ENCODE measurements around the gene FAM98C.

Gene FAM98C

GRCh38 chr19:38383184-38383583, 19.7 kb upstream of the FAM98C start:
- no peaks in the 10 kb centered on the region; the same call in 1 of the 2 replicates for H3F3A ChIP-seq (ENCODE audit: insufficient read depth, low read length)
- H3K4me1 ChIP-seq (ENCODE audit: low read length), result 0 out of 2 replicates have a peak, but pooled peaks cover under 1% of the 10 kb centered on the region
- no peaks in the 10 kb centered on the region for H3K9me2 ChIP-seq (replicated peaks; ENCODE audit: insufficient read depth, low read length)
- TF ChIP-seq EZH2 (optimal IDR thresholded peaks at IDR 0.05; ENCODE audit: low read depth, low read length), result no peak
- TF ChIP-seq EZH2phosphoT487 (IDR thresholded peaks at IDR 0.05; ENCODE audit: low read length), result no peak
- TF ChIP-seq CTCF (IDR thresholded peaks at IDR 0.05; ENCODE audit: low read length), result no peak
- H3K27me3 ChIP-seq (replicated peaks; ENCODE audit: insufficient read depth, low read length), result 0 out of 2 replicates have a peak, but pooled peaks cover 1% of the 10 kb centered on the region
- H3K4me2 ChIP-seq (ENCODE audit: low read depth, low read length), result no peak overlapping the region
- no peaks in the 10 kb centered on the region for H4K20me1 ChIP-seq (ENCODE audit: insufficient read depth, low read length)
- H3K36me3 ChIP-seq (replicated peaks; ENCODE audit: insufficient read depth, low read length), result peaks cover 4% of the 10 kb centered on the region; the same call in 1 of the 2 replicates
- H3K9me3 ChIP-seq (replicated peaks; ENCODE audit: insufficient read depth, low read length), result no peaks in the 10 kb centered on the region
- peaks cover 6% of the 10 kb centered on the region for H3K79me2 ChIP-seq (ENCODE audit: low read length)
- H3K9ac ChIP-seq (ENCODE audit: low read length), result no peak overlapping the region
- no peak overlapping the region for H3K27ac ChIP-seq (ENCODE audit: low read length)
- no peak overlapping the region for H3K4me3 ChIP-seq (ENCODE audit: low read length)
- DNase-seq, result no peak
- H2AFZ ChIP-seq (ENCODE audit: low read length), result no peak overlapping the region

GRCh38 chr19:38383743-38384142, 19.1 kb upstream of the FAM98C start:
- H3K4me1 ChIP-seq (ENCODE audit: low read length), result 0 out of 2 replicates have a peak, but pooled peaks cover 2% of the 10 kb centered on the region
- no peaks in the 10 kb centered on the region; the same call in 1 of the 2 replicates for H3F3A ChIP-seq (ENCODE audit: insufficient read depth, low read length)
- H3K27ac ChIP-seq (ENCODE audit: low read length), result no peak overlapping the region
- H3K9me2 ChIP-seq (replicated peaks; ENCODE audit: insufficient read depth, low read length), result no peaks in the 10 kb centered on the region
- TF ChIP-seq EZH2phosphoT487 (IDR thresholded peaks at IDR 0.05; ENCODE audit: low read length) (no peak), CTCF (IDR thresholded peaks at IDR 0.05; ENCODE audit: low read length) (no peak), EZH2 (optimal IDR thresholded peaks at IDR 0.05; ENCODE audit: low read depth, low read length) (no peak)
- H3K4me2 ChIP-seq (ENCODE audit: low read depth, low read length), result no peak overlapping the region
- H3K9ac ChIP-seq (ENCODE audit: low read length), result no peak overlapping the region
- peaks cover 6% of the 10 kb centered on the region for H3K79me2 ChIP-seq (ENCODE audit: low read length)
- H3K27me3 ChIP-seq (replicated peaks; ENCODE audit: insufficient read depth, low read length), result peaks cover 5% of the 10 kb centered on the region; the same call in 1 of the 2 replicates
- no peaks in the 10 kb centered on the region for H4K20me1 ChIP-seq (ENCODE audit: insufficient read depth, low read length)
- H2AFZ ChIP-seq (ENCODE audit: low read length), result no peak overlapping the region
- no peak overlapping the region for H3K4me3 ChIP-seq (ENCODE audit: low read length)
- no peaks in the 10 kb centered on the region for H3K9me3 ChIP-seq (replicated peaks; ENCODE audit: insufficient read depth, low read length)
- peaks cover 4% of the 10 kb centered on the region; the same call in 1 of the 2 replicates for H3K36me3 ChIP-seq (replicated peaks; ENCODE audit: insufficient read depth, low read length)
- no peak for DNase-seq

GRCh38 chr19:38384209-38385027, 18.5 kb upstream of the FAM98C start:
- TF ChIP-seq EZH2 (optimal IDR thresholded peaks at IDR 0.05; ENCODE audit: low read depth, low read length) (no peak), CTCF (IDR thresholded peaks at IDR 0.05; ENCODE audit: low read length) (no peak), EZH2phosphoT487 (IDR thresholded peaks at IDR 0.05; ENCODE audit: low read length) (no peak)
- Histone ChIP-seq H3K27me3 (replicated peaks; ENCODE audit: insufficient read depth, low read length) (peaks cover 12% of the 10 kb centered on the region), H3K4me2 (ENCODE audit: low read depth, low read length) (no peak overlapping the region), H3K9ac (ENCODE audit: low read length) (no peak overlapping the region), H3K36me3 (replicated peaks; ENCODE audit: insufficient read depth, low read length) (peaks cover 4% of the 10 kb centered on the region; the same call in 1 of the 2 replicates), H3K9me3 (replicated peaks; ENCODE audit: insufficient read depth, low read length) (no peaks in the 10 kb centered on the region), H3K4me1 (ENCODE audit: low read length) (0 out of 2 replicates have a peak, but pooled peaks cover 2% of the 10 kb centered on the region), H3F3A (ENCODE audit: insufficient read depth, low read length) (no peaks in the 10 kb centered on the region; the same call in 1 of the 2 replicates), H3K79me2 (ENCODE audit: low read length) (peaks cover 1% of the 10 kb centered on the region), H4K20me1 (ENCODE audit: insufficient read depth, low read length) (no peaks in the 10 kb centered on the region), H3K4me3 (ENCODE audit: low read length) (no peak overlapping the region), H3K27ac (ENCODE audit: low read length) (no peak overlapping the region), H3K9me2 (replicated peaks; ENCODE audit: insufficient read depth, low read length) (no peaks in the 10 kb centered on the region), H2AFZ (ENCODE audit: low read length) (no peak overlapping the region)
- no peak for DNase-seq

Data from MM.1S (cell line).